ENCODE measurements around the gene SEC23B. TPM values are rescaled to one million over a fixed set of nuclear protein-coding genes. Genes with fewer than 3 reads are reported as not detected.

Gene SEC23B
- total RNA-seq, 1 experiment from 2014 or later, result 67.1 TPM

- DNase-seq (ENCODE audit: low spot score) (peak; percentile 99), ATAC-seq (peak; percentile 96)
- H3K4me3 Mint-ChIP-seq, result peak within 1 kb of the TSS; percentile 99
- no peaks in the 10 kb centered on the region for H3K9me3 Mint-ChIP-seq
- H3K27ac Mint-ChIP-seq, result peak within 1 kb of the TSS; percentile 100
- POLR2A ChIA-PET, result interaction anchor here (0.8 to 2.0 kb wide), 4 partner anchors 30 to 179 kb away, joined by 3 to 21 read pairs (median 5); partner anchors contain the start of genes RBBP9, SEC23B and ZNF133
- H3K27me3 Mint-ChIP-seq (ENCODE audit: low read depth), result no peaks in the 10 kb centered on the region
- peaks cover 7% of the 10 kb centered on the region; the same call in 1 of the 2 replicates for H3K36me3 Mint-ChIP-seq
- peaks cover 12% of the 10 kb centered on the region for H3K4me1 Mint-ChIP-seq
- CTCF ChIA-PET, result interaction anchor here (0.8 to 1.1 kb wide), 5 partner anchors 26 to 86 kb away, joined by 3 to 5 read pairs (median 3); partner anchors contain the start of gene SEC23B
- TF ChIP-seq FOXK1 (CRISPR knock-in tag; IDR thresholded peaks at IDR 0.05) (peak; percentile 57; the same call in 1 of the 2 replicates), MYBL2 (CRISPR knock-in tag; IDR thresholded peaks at IDR 0.05) (no peak), GABPB1 (CRISPR knock-in tag; IDR thresholded peaks at IDR 0.05) (peak; percentile 38; the same call in 1 of the 2 replicates), JUN (CRISPR knock-in tag; IDR thresholded peaks at IDR 0.05) (no peak), RORB (CRISPR knock-in tag; IDR thresholded peaks at IDR 0.05) (no peak), NFE2L1 (CRISPR knock-in tag; IDR thresholded peaks at IDR 0.05) (0 out of 2 replicates have a peak, but pooled peaks have one; percentile 42), SMAD4 (CRISPR knock-in tag; IDR thresholded peaks at IDR 0.05) (no peak), CREM (CRISPR knock-in tag; IDR thresholded peaks at IDR 0.05) (no peak), KAT7 (CRISPR knock-in tag; IDR thresholded peaks at IDR 0.05; ENCODE audit: borderline replicate concordance) (no peak), SP1 (CRISPR knock-in tag; conservative IDR thresholded peaks at IDR 0.05) (peak; percentile 73), CBFB (CRISPR knock-in tag; IDR thresholded peaks at IDR 0.05; ENCODE audit: low read depth) (no peak), CDX4 (CRISPR knock-in tag; IDR thresholded peaks at IDR 0.05; ENCODE audit: borderline replicate concordance) (no peak), ARID4B (CRISPR knock-in tag; IDR thresholded peaks at IDR 0.05; ENCODE audit: borderline replicate concordance) (peak; percentile 26; the same call in 1 of the 2 replicates), NR2C2 (CRISPR knock-in tag; IDR thresholded peaks at IDR 0.05) (no peak), PRRX2 (CRISPR knock-in tag; IDR thresholded peaks at IDR 0.05) (no peak), ZNF281 (CRISPR knock-in tag; IDR thresholded peaks at IDR 0.05) (no peak), NFYB (CRISPR knock-in tag; conservative IDR thresholded peaks at IDR 0.05; ENCODE audit: low read depth) (0 out of 2 replicates have a peak, but pooled peaks have one; percentile 41), HMGXB4 (CRISPR knock-in tag; IDR thresholded peaks at IDR 0.05) (no peak; the same call in 1 of the 2 replicates)
- TF ChIP-seq, protein P1, sequence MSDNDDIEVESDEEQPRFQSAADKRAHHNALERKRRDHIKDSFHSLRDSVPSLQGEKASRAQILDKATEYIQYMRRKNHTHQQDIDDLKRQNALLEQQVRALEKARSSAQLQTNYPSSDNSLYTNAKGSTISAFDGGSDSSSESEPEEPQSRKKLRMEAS (CRISPR knock-in tag; IDR thresholded peaks at IDR 0.05), result 0 out of 2 replicates have a peak, but pooled peaks have one; percentile 29
- TF ChIP-seq, protein P2, sequence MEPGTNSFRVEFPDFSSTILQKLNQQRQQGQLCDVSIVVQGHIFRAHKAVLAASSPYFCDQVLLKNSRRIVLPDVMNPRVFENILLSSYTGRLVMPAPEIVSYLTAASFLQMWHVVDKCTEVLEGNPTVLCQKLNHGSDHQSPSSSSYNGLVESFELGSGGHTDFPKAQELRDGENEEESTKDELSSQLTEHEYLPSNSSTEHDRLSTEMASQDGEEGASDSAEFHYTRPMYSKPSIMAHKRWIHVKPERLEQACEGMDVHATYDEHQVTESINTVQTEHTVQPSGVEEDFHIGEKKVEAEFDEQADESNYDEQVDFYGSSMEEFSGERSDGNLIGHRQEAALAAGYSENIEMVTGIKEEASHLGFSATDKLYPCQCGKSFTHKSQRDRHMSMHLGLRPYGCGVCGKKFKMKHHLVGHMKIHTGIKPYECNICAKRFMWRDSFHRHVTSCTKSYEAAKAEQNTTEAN (CRISPR knock-in tag; IDR thresholded peaks at IDR 0.05), result no peak
- TF ChIP-seq, protein P3, sequence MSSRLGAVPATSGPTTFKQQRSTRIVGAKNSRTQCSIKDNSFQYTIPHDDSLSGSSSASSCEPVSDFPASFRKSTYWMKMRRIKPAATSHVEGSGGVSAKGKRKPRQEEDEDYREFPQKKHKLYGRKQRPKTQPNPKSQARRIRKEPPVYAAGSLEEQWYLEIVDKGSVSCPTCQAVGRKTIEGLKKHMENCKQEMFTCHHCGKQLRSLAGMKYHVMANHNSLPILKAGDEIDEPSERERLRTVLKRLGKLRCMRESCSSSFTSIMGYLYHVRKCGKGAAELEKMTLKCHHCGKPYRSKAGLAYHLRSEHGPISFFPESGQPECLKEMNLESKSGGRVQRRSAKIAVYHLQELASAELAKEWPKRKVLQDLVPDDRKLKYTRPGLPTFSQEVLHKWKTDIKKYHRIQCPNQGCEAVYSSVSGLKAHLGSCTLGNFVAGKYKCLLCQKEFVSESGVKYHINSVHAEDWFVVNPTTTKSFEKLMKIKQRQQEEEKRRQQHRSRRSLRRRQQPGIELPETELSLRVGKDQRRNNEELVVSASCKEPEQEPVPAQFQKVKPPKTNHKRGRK (CRISPR knock-in tag; IDR thresholded peaks at IDR 0.05; ENCODE audit: borderline replicate concordance), result no peak
These were observed 40.6 kb upstream of the SEC23B start, which contains the start of the genes DZANK1 and POLR3F for GRCh38 chr20:18466894-18467730. Gene DZANK1 (minus strand): TSS chr20:18467030. CDS start chr20:18465358, 1,672 bp downstream. Gene POLR3F (plus strand): TSS chr20:18467390. CDS start chr20:18467507, 117 bp downstream.

All from WTC11 (cell line).